ENCODE data around the gene RASGEF1B. TPM values are rescaled to one million over a fixed set of nuclear protein-coding genes. Genes with fewer than 3 reads are reported as not detected.

RASGEF1B gene
- polyA plus RNA-seq, 1 donor, result 30.6 TPM

DNA sequence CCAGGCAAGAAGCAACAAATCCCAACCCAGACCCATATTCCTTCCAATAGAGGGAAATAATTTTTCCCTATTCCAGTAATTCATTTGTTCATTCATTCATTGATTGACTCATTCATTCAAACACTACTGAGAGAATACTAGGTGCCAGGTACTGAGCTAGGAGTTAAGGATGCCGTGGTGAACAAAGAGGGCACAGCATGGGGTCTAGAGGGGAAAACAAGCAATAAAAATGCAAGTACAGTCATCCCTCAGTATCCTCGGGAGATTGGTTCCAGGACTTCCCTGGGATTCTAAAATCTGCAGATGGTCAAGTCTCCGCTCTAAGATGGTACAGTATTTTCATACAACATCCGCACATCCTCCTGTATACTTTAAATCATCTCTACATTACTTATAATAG is 18.7 kb downstream of the RASGEF1B start:
- no peak overlapping the region for H3K4me3 ChIP-seq (ENCODE audit: low read length)
- H3K27ac ChIP-seq (ENCODE audit: low read length), result no peak overlapping the region
- no peaks in the 10 kb centered on the region for H3K9me3 ChIP-seq (ENCODE audit: control insufficient read depth, low read depth, low read length)
- DNase-seq, result no peak
- H3K27me3 ChIP-seq (ENCODE audit: control insufficient read depth, insufficient read depth, low read length), result no peaks in the 10 kb centered on the region
- 80% methylated on average over 1 of the region's 4 CpGs for WGBS (ENCODE audit: insufficient coverage, low lambda C conversion rate)
- peaks cover 32% of the 10 kb centered on the region for H3K36me3 ChIP-seq (ENCODE audit: control insufficient read depth, insufficient read depth, low read length)
- peaks cover 9% of the 10 kb centered on the region for H3K4me1 ChIP-seq (ENCODE audit: control insufficient read depth, insufficient read depth, low read length)

DNA sequence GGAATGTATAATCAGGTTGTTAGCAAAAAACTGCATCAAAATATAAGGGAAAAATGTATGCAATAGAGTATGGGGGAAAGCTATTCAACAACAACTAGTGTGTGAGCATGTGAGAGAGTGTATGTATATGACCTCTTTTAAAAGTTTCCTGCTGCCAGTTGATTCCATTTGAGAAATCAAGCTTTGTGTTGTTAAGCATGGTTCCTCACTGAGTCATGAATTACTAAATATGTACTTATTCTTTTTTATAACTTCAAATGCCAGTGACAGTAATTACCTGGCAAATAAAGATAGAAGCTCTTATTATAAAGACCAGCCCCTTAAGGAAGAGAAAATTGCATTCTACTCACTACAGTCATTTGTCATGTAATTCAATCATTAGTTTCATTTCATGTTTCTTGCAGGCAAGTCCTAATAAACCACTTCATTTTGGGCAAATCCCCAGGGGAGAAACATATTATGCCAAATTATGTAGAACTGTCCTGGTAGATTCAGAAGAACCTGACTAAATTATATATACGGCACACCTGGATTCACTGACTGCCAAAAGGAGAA is 19.2 kb downstream of the RASGEF1B start:
- Histone ChIP-seq H3K4me1 (ENCODE audit: control insufficient read depth, insufficient read depth, low read length) (peaks cover 11% of the 10 kb centered on the region), H3K36me3 (ENCODE audit: control insufficient read depth, insufficient read depth, low read length) (peaks cover 32% of the 10 kb centered on the region), H3K27ac (ENCODE audit: low read length) (no peak overlapping the region), H3K9me3 (ENCODE audit: control insufficient read depth, low read depth, low read length) (no peaks in the 10 kb centered on the region), H3K27me3 (ENCODE audit: control insufficient read depth, insufficient read depth, low read length) (no peaks in the 10 kb centered on the region), H3K4me3 (ENCODE audit: low read length) (no peak overlapping the region)
- DNase-seq, result no peak
- WGBS (ENCODE audit: insufficient coverage, low lambda C conversion rate), result 100% methylated on average over 1 of the region's 1 CpG

DNA sequence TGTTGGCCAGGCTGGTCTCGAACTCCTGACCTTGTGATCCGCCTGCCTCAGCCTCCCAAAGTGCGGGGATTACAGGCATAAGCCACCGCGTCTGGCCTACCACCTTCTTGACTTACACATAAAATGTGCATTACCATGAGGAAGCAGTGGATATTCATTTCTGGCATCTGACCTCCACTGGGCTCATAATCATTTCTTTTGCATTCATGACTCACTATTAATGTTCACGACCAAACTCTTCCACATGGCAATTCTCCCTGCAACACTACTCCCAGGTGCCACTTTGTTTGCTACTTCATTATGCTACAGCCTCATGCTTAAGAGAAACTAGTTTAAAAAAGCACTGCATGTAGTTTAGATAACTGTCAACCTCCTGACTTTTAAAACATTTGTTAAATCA is 22.7 kb downstream of the RASGEF1B start:
- H3K27me3 ChIP-seq (ENCODE audit: control insufficient read depth, insufficient read depth, low read length), result no peaks in the 10 kb centered on the region
- H3K9me3 ChIP-seq (ENCODE audit: control insufficient read depth, low read depth, low read length), result no peaks in the 10 kb centered on the region
- 67% methylated on average over 1 of the region's 6 CpGs for WGBS (ENCODE audit: insufficient coverage, low lambda C conversion rate)
- peaks cover 30% of the 10 kb centered on the region for H3K36me3 ChIP-seq (ENCODE audit: control insufficient read depth, insufficient read depth, low read length)
- no peak overlapping the region for H3K4me3 ChIP-seq (ENCODE audit: low read length)
- no peak for DNase-seq
- H3K27ac ChIP-seq (ENCODE audit: low read length), result no peak overlapping the region
- H3K4me1 ChIP-seq (ENCODE audit: control insufficient read depth, insufficient read depth, low read length), result peaks cover 24% of the 10 kb centered on the region

DNA sequence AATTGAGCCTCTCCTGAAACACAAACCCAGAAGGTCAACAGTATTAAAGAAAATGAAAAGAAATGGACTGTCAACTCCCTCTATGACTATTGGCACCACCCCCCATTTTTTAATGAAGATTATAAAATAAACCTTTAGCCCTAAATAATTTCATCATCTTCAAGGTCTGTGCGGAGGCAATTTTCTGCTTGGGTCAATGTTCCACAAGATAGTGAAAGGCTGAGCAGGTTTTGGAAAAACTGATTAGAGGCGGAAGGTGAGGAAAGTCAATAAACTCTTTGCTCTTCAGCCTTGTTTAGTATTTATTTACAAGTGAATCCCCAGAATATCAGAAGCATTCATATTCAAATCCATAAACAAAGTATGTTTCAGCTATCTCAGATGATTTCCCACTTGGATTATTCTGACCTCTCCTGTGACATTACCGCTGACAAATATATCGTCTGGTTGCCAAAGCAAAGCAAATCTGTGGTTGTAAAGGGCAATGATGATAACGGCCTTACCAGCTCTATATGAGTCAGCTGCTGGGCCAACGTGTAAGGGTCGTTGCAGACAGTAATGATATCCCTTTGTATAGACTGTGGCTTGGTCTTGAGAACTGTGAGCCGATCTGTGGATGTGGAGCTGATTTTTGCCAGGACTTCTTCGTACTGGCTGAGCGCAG is 24.0 kb downstream of the RASGEF1B start:
- DNase-seq, result peak; percentile 63 to 90
- peaks cover 24% of the 10 kb centered on the region for H3K4me1 ChIP-seq (ENCODE audit: control insufficient read depth, insufficient read depth, low read length)
- WGBS (ENCODE audit: insufficient coverage, low lambda C conversion rate), result 16% methylated on average over 2 of the region's 10 CpGs
- H3K9me3 ChIP-seq (ENCODE audit: control insufficient read depth, low read depth, low read length), result no peaks in the 10 kb centered on the region
- H3K36me3 ChIP-seq (ENCODE audit: control insufficient read depth, insufficient read depth, low read length), result peaks cover 25% of the 10 kb centered on the region
- peak overlapping the region; percentile 63 for H3K27ac ChIP-seq (ENCODE audit: low read length)
- H3K4me3 ChIP-seq (ENCODE audit: low read length), result no peak overlapping the region
- H3K27me3 ChIP-seq (ENCODE audit: control insufficient read depth, insufficient read depth, low read length), result no peaks in the 10 kb centered on the region

DNA sequence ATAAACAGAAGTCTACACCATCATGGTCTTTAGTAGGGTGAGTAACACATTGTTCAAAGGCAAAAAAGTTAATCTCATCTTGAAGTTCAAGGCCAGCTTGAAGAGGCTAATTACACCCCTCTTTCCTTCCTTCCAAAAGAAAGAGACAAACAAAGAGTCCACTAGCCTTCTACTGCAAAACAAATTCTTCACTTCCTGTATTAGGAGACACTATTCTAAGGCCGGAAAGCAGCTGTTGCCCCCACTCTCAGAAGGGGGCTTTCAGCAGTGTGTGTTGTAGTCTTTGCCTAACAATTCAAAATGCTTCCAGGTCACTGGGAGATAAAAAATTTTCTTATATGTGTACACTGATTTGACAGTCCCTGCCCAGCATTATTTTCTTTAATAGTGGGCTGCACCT is 25.1 kb downstream of the RASGEF1B start:
- Histone ChIP-seq H3K9me3 (ENCODE audit: control insufficient read depth, low read depth, low read length) (no peaks in the 10 kb centered on the region), H3K36me3 (ENCODE audit: control insufficient read depth, insufficient read depth, low read length) (peaks cover 27% of the 10 kb centered on the region), H3K4me3 (ENCODE audit: low read length) (no peak overlapping the region), H3K27ac (ENCODE audit: low read length) (peak overlapping the region; percentile 63), H3K4me1 (ENCODE audit: control insufficient read depth, insufficient read depth, low read length) (peaks cover 24% of the 10 kb centered on the region), H3K27me3 (ENCODE audit: control insufficient read depth, insufficient read depth, low read length) (no peaks in the 10 kb centered on the region)
- DNase-seq, result no peak
- WGBS (ENCODE audit: insufficient coverage, low lambda C conversion rate), result no CpG with 5 or more reads among the region's 1 CpG

DNA sequence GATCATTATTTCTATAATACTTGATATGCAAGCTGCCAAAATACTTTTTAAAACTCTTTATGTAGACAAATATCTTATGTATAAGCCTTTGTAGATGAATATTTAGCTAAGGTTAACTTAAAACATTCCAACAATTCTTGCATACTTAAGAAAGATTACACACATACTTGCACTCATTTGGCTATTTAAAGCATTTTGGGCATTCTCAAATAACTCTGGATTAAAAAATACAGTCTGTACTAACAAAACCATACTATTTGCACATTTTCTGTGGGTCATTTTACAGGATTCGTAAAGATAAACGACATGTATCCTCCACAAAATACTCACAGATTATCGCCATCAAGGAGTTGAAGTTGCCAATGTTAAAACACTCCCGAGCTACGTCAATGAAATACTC is 26.5 kb downstream of the RASGEF1B start:
- 100% methylated on average over 1 of the region's 5 CpGs for WGBS (ENCODE audit: insufficient coverage, low lambda C conversion rate)
- Histone ChIP-seq H3K27ac (ENCODE audit: low read length) (no peak overlapping the region), H3K36me3 (ENCODE audit: control insufficient read depth, insufficient read depth, low read length) (peaks cover 29% of the 10 kb centered on the region), H3K4me1 (ENCODE audit: control insufficient read depth, insufficient read depth, low read length) (peaks cover 24% of the 10 kb centered on the region), H3K9me3 (ENCODE audit: control insufficient read depth, low read depth, low read length) (no peaks in the 10 kb centered on the region), H3K4me3 (ENCODE audit: low read length) (no peak overlapping the region), H3K27me3 (ENCODE audit: control insufficient read depth, insufficient read depth, low read length) (no peaks in the 10 kb centered on the region)
- DNase-seq, result no peak

DNA sequence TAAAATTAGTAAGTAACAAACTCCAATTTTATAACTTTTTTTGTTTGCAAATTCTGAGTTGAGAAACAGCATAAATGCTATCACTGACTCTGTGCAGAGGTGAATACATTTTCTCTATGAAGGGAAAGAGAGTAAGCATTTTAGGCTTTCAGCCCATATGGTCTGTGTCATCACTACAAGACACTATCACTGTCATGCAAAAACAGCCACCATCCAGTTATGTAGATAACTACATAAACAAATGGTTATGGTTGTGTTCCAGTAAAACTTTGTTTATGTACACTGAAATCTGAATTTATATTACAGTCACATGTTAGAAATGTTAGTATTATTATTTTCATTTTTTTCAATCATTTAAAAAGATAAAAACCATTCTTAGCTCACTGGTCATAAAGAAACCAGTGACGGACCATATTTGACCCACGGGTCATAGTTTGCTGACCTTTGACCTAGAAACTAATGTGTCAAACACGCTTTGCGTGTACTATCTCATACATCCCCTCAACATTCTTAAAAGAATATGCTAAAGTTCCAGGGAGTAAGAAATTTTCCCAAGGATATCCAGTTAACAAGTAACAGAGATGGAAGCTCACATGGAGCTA is 29.1 kb downstream of the RASGEF1B start:
- no peaks in the 10 kb centered on the region for H3K9me3 ChIP-seq (ENCODE audit: control insufficient read depth, low read depth, low read length)
- peaks cover 42% of the 10 kb centered on the region for H3K36me3 ChIP-seq (ENCODE audit: control insufficient read depth, insufficient read depth, low read length)
- H3K4me1 ChIP-seq (ENCODE audit: control insufficient read depth, insufficient read depth, low read length), result peaks cover 13% of the 10 kb centered on the region
- H3K4me3 ChIP-seq (ENCODE audit: low read length), result no peak overlapping the region
- WGBS (ENCODE audit: insufficient coverage, low lambda C conversion rate), result no CpG with 5 or more reads among the region's 4 CpGs
- no peaks in the 10 kb centered on the region for H3K27me3 ChIP-seq (ENCODE audit: control insufficient read depth, insufficient read depth, low read length)
- DNase-seq, result no peak
- no peak overlapping the region for H3K27ac ChIP-seq (ENCODE audit: low read length)

DNA sequence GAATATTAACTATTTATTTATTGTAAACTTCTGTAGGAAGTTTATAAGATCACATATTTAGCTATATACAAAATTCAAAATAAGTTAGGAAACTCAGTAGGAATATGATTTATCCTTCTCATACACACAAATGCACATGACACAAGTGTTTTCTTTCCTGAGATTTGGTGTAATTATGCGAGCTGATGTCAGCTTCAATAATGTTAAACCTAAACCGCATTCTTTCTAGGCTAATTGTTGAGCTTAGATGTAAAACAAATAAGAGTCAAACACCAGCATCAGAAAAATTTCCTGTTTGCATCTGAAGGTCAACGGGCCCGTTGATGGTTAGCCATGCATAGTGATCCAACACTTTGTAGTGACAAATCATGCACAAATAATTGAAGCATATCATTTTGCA is 30.8 kb downstream of the RASGEF1B start:
- WGBS (ENCODE audit: insufficient coverage, low lambda C conversion rate), result no CpG with 5 or more reads among the region's 4 CpGs
- Histone ChIP-seq H3K4me1 (ENCODE audit: control insufficient read depth, insufficient read depth, low read length) (peaks cover 4% of the 10 kb centered on the region), H3K36me3 (ENCODE audit: control insufficient read depth, insufficient read depth, low read length) (peaks cover 37% of the 10 kb centered on the region), H3K9me3 (ENCODE audit: control insufficient read depth, low read depth, low read length) (no peaks in the 10 kb centered on the region), H3K27me3 (ENCODE audit: control insufficient read depth, insufficient read depth, low read length) (no peaks in the 10 kb centered on the region), H3K27ac (ENCODE audit: low read length) (no peak overlapping the region), H3K4me3 (ENCODE audit: low read length) (no peak overlapping the region)
- no peak for DNase-seq

DNA sequence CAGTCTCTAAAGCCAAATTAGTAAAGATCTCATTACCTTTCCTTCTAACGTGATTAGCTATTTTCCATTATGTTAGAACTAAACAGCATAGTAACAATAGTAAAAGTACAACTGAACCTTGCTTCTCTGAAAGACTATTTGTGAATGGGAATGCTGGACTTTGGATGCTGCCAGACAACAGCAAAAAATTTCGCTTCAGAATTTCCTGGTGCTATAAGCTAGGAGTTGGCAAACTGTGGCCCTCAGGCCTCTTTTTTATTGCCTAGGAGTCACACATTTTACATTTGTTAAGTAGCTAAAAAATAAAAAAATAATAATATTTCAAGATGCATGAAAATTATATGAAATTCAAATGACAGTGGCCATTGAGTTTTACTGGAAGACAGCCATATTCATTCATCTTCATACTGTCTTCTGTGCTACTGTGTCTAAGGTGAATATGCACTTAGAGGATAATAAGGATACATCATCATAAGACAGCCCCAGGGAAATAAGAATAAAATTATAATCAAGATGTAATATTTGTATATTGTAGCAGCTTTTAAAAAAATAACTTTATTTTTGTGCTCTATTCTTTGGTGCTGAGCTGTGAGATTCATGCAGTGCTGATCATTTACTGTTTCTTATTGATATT is 34.6 kb downstream of the RASGEF1B start:
- DNase-seq, result peak; percentile 40 to 78
- Histone ChIP-seq H3K4me1 (ENCODE audit: control insufficient read depth, insufficient read depth, low read length) (peaks cover 4% of the 10 kb centered on the region), H3K36me3 (ENCODE audit: control insufficient read depth, insufficient read depth, low read length) (peaks cover 39% of the 10 kb centered on the region), H3K27me3 (ENCODE audit: control insufficient read depth, insufficient read depth, low read length) (no peaks in the 10 kb centered on the region), H3K9me3 (ENCODE audit: control insufficient read depth, low read depth, low read length) (no peaks in the 10 kb centered on the region), H3K27ac (ENCODE audit: low read length) (peak overlapping the region; percentile 50), H3K4me3 (ENCODE audit: low read length) (no peak overlapping the region)
- WGBS (ENCODE audit: insufficient coverage, low lambda C conversion rate), result 83% methylated on average over 1 of the region's 2 CpGs

DNA sequence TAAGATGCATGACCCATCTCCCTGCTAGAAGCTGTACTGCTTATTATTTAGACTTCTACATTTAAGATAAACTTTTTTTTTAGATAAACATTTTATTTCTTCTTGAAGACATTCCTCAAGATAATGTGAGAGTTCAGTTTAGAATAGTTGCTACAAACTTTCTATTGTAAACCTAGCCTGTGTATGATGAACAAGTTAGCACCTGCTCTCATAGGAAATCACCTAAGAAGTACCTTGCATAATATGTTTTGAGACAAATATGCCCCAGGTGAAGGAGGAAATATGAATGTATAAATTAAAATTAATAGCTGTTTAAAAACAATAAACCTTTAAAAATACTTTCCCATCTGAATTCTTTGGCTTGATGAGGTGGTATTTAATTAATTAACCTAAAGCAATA is 35.6 kb downstream of the RASGEF1B start:
- Histone ChIP-seq H3K9me3 (ENCODE audit: control insufficient read depth, low read depth, low read length) (no peaks in the 10 kb centered on the region), H3K4me3 (ENCODE audit: low read length) (no peak overlapping the region), H3K36me3 (ENCODE audit: control insufficient read depth, insufficient read depth, low read length) (peaks cover 36% of the 10 kb centered on the region), H3K27ac (ENCODE audit: low read length) (peak overlapping the region; percentile 50), H3K4me1 (ENCODE audit: control insufficient read depth, insufficient read depth, low read length) (peaks cover 4% of the 10 kb centered on the region), H3K27me3 (ENCODE audit: control insufficient read depth, insufficient read depth, low read length) (no peaks in the 10 kb centered on the region)
- DNase-seq, result no peak
